ENCODE measurements around the gene CTCFL. TPM values are rescaled to one million over a fixed set of nuclear protein-coding genes. Genes with fewer than 3 reads are reported as not detected.

Gene CTCFL
- total RNA-seq, 1 donor from 2014 or later, result not detected

DNA sequence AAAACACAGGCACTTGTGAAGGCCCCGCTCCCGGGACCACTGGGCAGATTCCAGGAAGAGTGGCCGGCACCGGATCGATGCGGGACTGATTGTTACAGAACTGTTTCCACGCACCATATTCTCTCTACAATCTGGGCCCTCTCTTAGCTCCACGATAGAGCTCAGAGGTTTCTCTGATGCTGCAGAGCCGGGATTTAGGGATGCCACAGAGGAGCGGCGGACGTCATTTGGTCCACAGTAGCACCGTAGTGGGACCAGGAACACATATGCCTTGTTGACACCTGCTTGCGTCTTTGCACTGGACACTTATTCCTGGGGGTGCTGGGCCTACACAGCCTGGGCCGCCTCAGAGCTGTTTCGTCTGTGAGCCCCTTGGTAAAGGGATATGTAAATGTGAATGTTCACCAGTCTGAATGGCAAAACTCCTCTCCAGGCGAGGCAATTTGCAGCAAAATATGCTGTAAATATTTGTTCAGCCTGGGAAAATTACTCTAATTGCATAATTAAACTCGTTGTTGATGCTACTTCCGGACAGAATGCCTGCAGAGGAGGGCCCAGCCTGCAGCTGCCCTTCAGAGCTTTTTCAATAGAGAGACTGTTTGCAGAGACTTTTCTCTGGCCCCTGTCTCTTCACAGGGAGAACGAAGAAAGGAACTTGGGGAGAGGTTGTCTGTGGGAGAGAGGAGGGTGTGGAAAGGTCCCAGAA is 45.4 kb upstream of the CTCFL start:
- Histone ChIP-seq H3K27me3 (ENCODE audit: low read depth) (peaks cover 92% of the 10 kb centered on the region), H3K36me3 (no peaks in the 10 kb centered on the region)
- intact Hi-C loops (cut with micrococcal nuclease), result no loop called here

GRCh38 chr20:57568960-57569359 is 44.0 kb upstream of the CTCFL start:
- H3K4me3 ChIP-seq, result no peak overlapping the region
- no peak overlapping the region for H3K27ac ChIP-seq (replicated peaks)
- TF ChIP-seq CTCF (IDR thresholded peaks at IDR 0.05; ENCODE audit: borderline replicate concordance), result no peak
- H3K4me1 ChIP-seq, result no peaks in the 10 kb centered on the region
- no peaks in the 10 kb centered on the region for H3K9me3 ChIP-seq (replicated peaks)
- intact Hi-C loops (cut with micrococcal nuclease), result no loop called here
- H3K36me3 ChIP-seq, result no peaks in the 10 kb centered on the region
- DNase-seq, result no peak
- peaks cover 91% of the 10 kb centered on the region for H3K27me3 ChIP-seq (ENCODE audit: low read depth)

More for the DNA sequence above, 45.4 kb upstream of the CTCFL start:
- Histone ChIP-seq H3K27ac (replicated peaks) (no peak overlapping the region), H3K4me3 (no peak overlapping the region), H3K9me3 (replicated peaks) (no peaks in the 10 kb centered on the region), H3K4me1 (no peaks in the 10 kb centered on the region)
- no peak for TF ChIP-seq CTCF (IDR thresholded peaks at IDR 0.05; ENCODE audit: borderline replicate concordance)
- DNase-seq, result no peak

GRCh38 chr20:57568088-57568896 is 43.4 kb upstream of the CTCFL start:
- intact Hi-C loops (cut with micrococcal nuclease), result no loop called here
- no peak overlapping the region for H3K27ac ChIP-seq (replicated peaks)
- no peaks in the 10 kb centered on the region for H3K9me3 ChIP-seq (replicated peaks)
- TF ChIP-seq CTCF (IDR thresholded peaks at IDR 0.05; ENCODE audit: borderline replicate concordance), result no peak
- DNase-seq, result no peak
- H3K27me3 ChIP-seq (ENCODE audit: low read depth), result peaks cover 88% of the 10 kb centered on the region
- H3K36me3 ChIP-seq, result no peaks in the 10 kb centered on the region
- no peak overlapping the region for H3K4me3 ChIP-seq
- H3K4me1 ChIP-seq, result no peaks in the 10 kb centered on the region

- Histone ChIP-seq H3K4me1 (no peaks in the 10 kb centered on the region), H3K36me3 (no peaks in the 10 kb centered on the region), H3K27ac (replicated peaks) (no peak overlapping the region), H3K4me3 (no peak overlapping the region), H3K9me3 (replicated peaks) (no peaks in the 10 kb centered on the region), H3K27me3 (ENCODE audit: low read depth) (peaks cover 88% of the 10 kb centered on the region)
- no peak for TF ChIP-seq CTCF (IDR thresholded peaks at IDR 0.05; ENCODE audit: borderline replicate concordance)
- no peak for DNase-seq
- intact Hi-C loops (cut with micrococcal nuclease), result no loop called here
These were observed 42.6 kb upstream of the CTCFL start for GRCh38 chr20:57567471-57568079.

DNA sequence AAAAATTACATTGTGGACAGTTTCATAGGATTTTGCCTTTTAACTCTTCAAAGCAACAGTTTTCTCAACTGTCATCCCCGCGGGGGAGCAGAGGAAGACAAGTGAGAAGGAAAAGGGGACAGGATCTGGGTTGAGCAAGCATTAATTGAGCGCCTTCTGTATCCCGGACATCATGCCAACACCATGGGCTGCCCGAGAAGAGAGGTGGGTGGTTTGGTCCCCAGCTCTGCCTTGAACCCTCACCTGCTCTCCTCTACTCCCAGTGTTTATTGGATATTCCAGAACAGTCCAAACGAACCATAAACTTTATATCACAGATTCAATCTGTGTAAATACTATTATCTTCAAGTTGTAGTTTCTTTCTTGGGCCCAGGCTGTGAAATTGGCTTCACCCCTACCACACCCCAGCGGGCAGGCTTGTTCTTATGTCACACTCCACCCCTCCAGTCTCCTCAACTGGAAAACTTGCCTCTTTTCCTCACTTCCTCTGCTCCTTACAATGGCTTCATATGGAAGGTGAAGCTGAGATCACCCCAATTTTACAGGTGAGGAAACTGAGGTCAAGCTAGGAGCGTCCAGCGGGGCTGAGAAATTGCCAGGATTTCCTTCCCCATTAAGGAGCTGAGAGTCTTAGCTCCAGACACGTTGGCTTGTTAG is 42.0 kb upstream of the CTCFL start:
- Histone ChIP-seq H3K9me3 (replicated peaks) (no peaks in the 10 kb centered on the region), H3K27me3 (ENCODE audit: low read depth) (peaks cover 82% of the 10 kb centered on the region), H3K27ac (replicated peaks) (no peak overlapping the region), H3K4me1 (no peaks in the 10 kb centered on the region), H3K4me3 (no peak overlapping the region), H3K36me3 (no peaks in the 10 kb centered on the region)
- no peak for TF ChIP-seq CTCF (IDR thresholded peaks at IDR 0.05; ENCODE audit: borderline replicate concordance)
- no peak for DNase-seq
- intact Hi-C loops (cut with micrococcal nuclease), result no loop called here
